Neuronal stem cell (in vitro differentiated cells): Measurements from ENCODE around the gene KDR.

Source experiments
- DNase-seq: peaks from one replicate; pipeline ENCODE4 v3.0.0-alpha.2; 2013; ENCODE audit warnings: low spot score
- H2AFZ ChIP-seq: one replicate; pipeline ENCODE4 v1.6.1; 2013; ENCODE audit warnings: mild to moderate bottlenecking, low read length, inconsistent platforms
- H2AK5ac ChIP-seq: 2 replicates; pipeline ENCODE4 v1.6.1; 2013; ENCODE audit warnings: low read depth, mild to moderate bottlenecking, inconsistent platforms, low read length, moderate library complexity, mixed read lengths
- H2BK120ac ChIP-seq: 2 replicates; pipeline ENCODE4 v1.6.1; 2013; ENCODE audit warnings: low read depth, mild to moderate bottlenecking, inconsistent platforms, low read length, moderate library complexity, mixed read lengths
- H2BK12ac ChIP-seq: one replicate; pipeline ENCODE4 v1.6.1; 2013; ENCODE audit warnings: low read length, inconsistent platforms
- H2BK15ac ChIP-seq: 2 replicates; pipeline ENCODE4 v1.6.1; 2013; ENCODE audit warnings: mild to moderate bottlenecking, low read length, inconsistent platforms, mixed read lengths
- H2BK5ac ChIP-seq: one replicate; pipeline ENCODE4 v1.6.1; 2013; ENCODE audit warnings: inconsistent platforms, mild to moderate bottlenecking, low read length, moderate library complexity
- H3K14ac ChIP-seq: one replicate; pipeline ENCODE4 v1.6.1; 2013; ENCODE audit warnings: low read length, inconsistent platforms
- H3K18ac ChIP-seq: 2 replicates; pipeline ENCODE4 v1.6.1; 2013; ENCODE audit warnings: low read length, inconsistent platforms
- H3K23ac ChIP-seq: 2 replicates; pipeline ENCODE4 v1.6.1; 2013; ENCODE audit warnings: low read depth, mild to moderate bottlenecking, mixed read lengths, low read length, inconsistent platforms; ENCODE audit not compliant: poor library complexity
- H3K27ac ChIP-seq: replicated peaks from 3 replicates; pipeline ENCODE4 v1.5.1; 2013; ENCODE audit warnings: low read length, inconsistent platforms
- H3K27me3 ChIP-seq, 3 experiments: 2 replicates each; pipeline ENCODE4 v1.6.1; 2013; ENCODE audit warnings: low read length in 3 of 3, mild to moderate bottlenecking in 2 of 3, inconsistent platforms in 1 of 3, low read depth in 1 of 3, mixed read lengths in 1 of 3, moderate library complexity in 1 of 3; ENCODE audit not compliant: control insufficient read depth in 3 of 3, insufficient read depth in 3 of 3
- H3K36me3 ChIP-seq, 2 donors: replicated peaks in 1 of 2; 2 replicates each; pipeline ENCODE4 v1.6.1; 2013; ENCODE audit warnings: low read length in 2 of 2; ENCODE audit not compliant: control insufficient read depth in 2 of 2, insufficient read depth in 2 of 2
- H3K4ac ChIP-seq: 2 replicates; pipeline ENCODE4 v1.6.1; 2013; ENCODE audit warnings: inconsistent platforms, mild to moderate bottlenecking, low read length, moderate library complexity
- H3K4me1 ChIP-seq, 2 donors: 1 replicate in 1 of 2; 2 replicates in 1 of 2; pipeline ENCODE4 v1.6.1; 2013; ENCODE audit warnings: low read length in 2 of 2, low read depth in 1 of 2; ENCODE audit not compliant: control insufficient read depth in 2 of 2, insufficient read depth in 1 of 2
- H3K4me2 ChIP-seq: one replicate; pipeline ENCODE4 v1.6.1; 2013; ENCODE audit warnings: mild to moderate bottlenecking, low read length, inconsistent platforms; ENCODE audit not compliant: insufficient read depth, poor library complexity, severe bottlenecking
- H3K4me3 ChIP-seq, 2 donors: 2 replicates each; pipeline ENCODE4 v1.5.1; 2013; ENCODE audit warnings: low read length in 2 of 2, mild to moderate bottlenecking in 2 of 2, inconsistent platforms in 1 of 2, moderate library complexity in 1 of 2
- H3K79me1 ChIP-seq: one replicate; pipeline ENCODE4 v1.6.1; 2013; ENCODE audit warnings: low read depth, mild to moderate bottlenecking, inconsistent platforms, low read length, moderate library complexity
- H3K9ac ChIP-seq: one replicate; pipeline ENCODE4 v1.6.1; 2013; ENCODE audit warnings: mild to moderate bottlenecking, low read depth, low read length, inconsistent platforms; ENCODE audit not compliant: poor library complexity
- H3K9me3 ChIP-seq, 2 donors: replicated peaks in 1 of 2; 2 replicates each; pipeline versions ENCODE3 to v1.6.1; 2013; ENCODE audit warnings: low read length in 2 of 2, mild to moderate bottlenecking in 2 of 2, inconsistent platforms in 1 of 2, low read depth in 1 of 2, mixed read lengths in 1 of 2, moderate library complexity in 1 of 2; ENCODE audit not compliant: control insufficient read depth in 2 of 2, insufficient read depth in 1 of 2
- H4K8ac ChIP-seq: one replicate; pipeline ENCODE4 v1.6.1; 2013; ENCODE audit warnings: low read depth, mild to moderate bottlenecking, inconsistent platforms, low read length, moderate library complexity
- H4K91ac ChIP-seq: one replicate; pipeline ENCODE4 v1.6.1; 2013; ENCODE audit warnings: low read length, low read depth, mild to moderate bottlenecking, inconsistent platforms; ENCODE audit not compliant: poor library complexity
- WGBS, 2 donors: extraction: QIAGEN DNeasy Blood & Tissue Kit; methylation state at CpG; one replicate each; pipeline ENCODE4 v1.1.7; 2013; ENCODE audit warnings: missing lambda C conversion rate in 2 of 2, mixed read lengths in 1 of 2; ENCODE audit not compliant: insufficient read length in 2 of 2, insufficient replicate concordance in 1 of 2; ENCODE audit errors: extremely low coverage in 2 of 2; 5-methylcytosine and 5-hydroxymethylcytosine counted together

The KDR gene

GRCh38 chr4:55169352-55169961, 44.1 kb upstream of the KDR start:
- DNase-seq, result peak; percentile 29

GRCh38 chr4:55162396-55162795, 37.0 kb upstream of the KDR start:
- no CpG with 5 or more reads among the region's 1 CpG for WGBS, 2 donors
- no peaks in the 10 kb centered on the region for H3K36me3 ChIP-seq

More at GRCh38 chr4:55169352-55169961, 44.1 kb upstream of the KDR start:
- Histone ChIP-seq H3K18ac (no peak overlapping the region), H4K8ac (no peak overlapping the region), H3K36me3 (no peaks in the 10 kb centered on the region), H2BK120ac (no peak overlapping the region), H3K27me3 (no peaks in the 10 kb centered on the region), H3K14ac (no peak overlapping the region), H2BK5ac (no peak overlapping the region), H3K4me3 (no peak overlapping the region), H3K9ac (no peak overlapping the region), H2AK5ac (no peak overlapping the region), H3K4me2 (no peak overlapping the region), H3K23ac (no peak overlapping the region), H3K9me3 (no peaks in the 10 kb centered on the region), H2BK15ac (no peak overlapping the region), H3K4me1 (peaks cover 7 to 17% of the 10 kb centered on the region in 2 donors), H3K4ac (no peak overlapping the region), H3K79me1 (no peaks in the 10 kb centered on the region), H2AFZ (peak overlapping the region; percentile 37), H2BK12ac (no peak overlapping the region), H4K91ac (no peak overlapping the region), H3K27ac (no peak overlapping the region)
- no CpG with 5 or more reads among the region's 12 CpGs for WGBS, 2 donors

GRCh38 chr4:55161739-55162138, 36.3 kb upstream of the KDR start:
- no peak overlapping the region for H3K23ac ChIP-seq
- no peaks in the 10 kb centered on the region for H3K27me3 ChIP-seq
- no peak overlapping the region for H2BK12ac ChIP-seq
- H3K27ac ChIP-seq, result no peak overlapping the region
- H2AFZ ChIP-seq, result no peak overlapping the region
- no peak overlapping the region for H2BK15ac ChIP-seq
- H3K18ac ChIP-seq, result no peak overlapping the region
- no peak overlapping the region for H2AK5ac ChIP-seq
- no peaks in the 10 kb centered on the region for H3K4me1 ChIP-seq
- WGBS, 2 donors, result no CpG with 5 or more reads among the region's 6 CpGs
- no peaks in the 10 kb centered on the region for H3K79me1 ChIP-seq
- H3K14ac ChIP-seq, result no peak overlapping the region
- H4K91ac ChIP-seq, result no peak overlapping the region
- H2BK5ac ChIP-seq, result no peak overlapping the region
- peaks cover 0 to 1% of the 10 kb centered on the region in 2 donors for H3K9me3 ChIP-seq
- no peak overlapping the region for H4K8ac ChIP-seq
- H3K4ac ChIP-seq, result no peak overlapping the region
- no peak overlapping the region for H3K4me3 ChIP-seq
- no peaks in the 10 kb centered on the region for H3K36me3 ChIP-seq
- no peak overlapping the region for H3K4me2 ChIP-seq
- no peak for DNase-seq
- no peak overlapping the region for H2BK120ac ChIP-seq
- no peak overlapping the region for H3K9ac ChIP-seq

More at GRCh38 chr4:55162396-55162795, 37.0 kb upstream of the KDR start:
- Histone ChIP-seq H2AK5ac (no peak overlapping the region), H3K18ac (no peak overlapping the region), H4K91ac (no peak overlapping the region), H3K4me3 (no peak overlapping the region), H3K14ac (no peak overlapping the region), H3K23ac (no peak overlapping the region), H2BK15ac (no peak overlapping the region), H2BK120ac (no peak overlapping the region), H3K79me1 (no peaks in the 10 kb centered on the region), H3K4me2 (no peak overlapping the region), H3K27ac (no peak overlapping the region), H2BK5ac (no peak overlapping the region), H2BK12ac (no peak overlapping the region), H3K4ac (no peak overlapping the region), H3K9me3 (peaks cover 0 to 1% of the 10 kb centered on the region in 2 donors), H3K27me3 (no peaks in the 10 kb centered on the region), H3K9ac (no peak overlapping the region), H3K4me1 (no peaks in the 10 kb centered on the region), H2AFZ (no peak overlapping the region), H4K8ac (no peak overlapping the region)
- DNase-seq, result no peak

- no peak for DNase-seq
- no peak overlapping the region for H3K23ac ChIP-seq
- H3K9ac ChIP-seq, result no peak overlapping the region
- H3K27ac ChIP-seq, result no peak overlapping the region
- H3K9me3 ChIP-seq, result peaks cover 0 to 1% of the 10 kb centered on the region in 2 donors
- H2BK120ac ChIP-seq, result no peak overlapping the region
- no peaks in the 10 kb centered on the region for H3K4me1 ChIP-seq
- H2AFZ ChIP-seq, result peak overlapping the region; percentile 28
- no peak overlapping the region for H4K91ac ChIP-seq
- H4K8ac ChIP-seq, result no peak overlapping the region
- H3K4me2 ChIP-seq, result no peak overlapping the region
- H3K14ac ChIP-seq, result no peak overlapping the region
- no peak overlapping the region for H2BK12ac ChIP-seq
- H3K4me3 ChIP-seq, result no peak overlapping the region
- no peak overlapping the region for H2BK5ac ChIP-seq
- no peak overlapping the region for H2AK5ac ChIP-seq
- WGBS, 2 donors, result no CpG with 5 or more reads among the region's 2 CpGs
- H3K79me1 ChIP-seq, result no peaks in the 10 kb centered on the region
- no peak overlapping the region for H3K18ac ChIP-seq
- H3K27me3 ChIP-seq, result no peaks in the 10 kb centered on the region
- H3K4ac ChIP-seq, result no peak overlapping the region
- no peaks in the 10 kb centered on the region for H3K36me3 ChIP-seq
- no peak overlapping the region for H2BK15ac ChIP-seq
Observed at GRCh38 chr4:55159851-55160250, 34.5 kb upstream of the KDR start.
